WERI-Rb-1 (cell line): Measurements from ENCODE around the gene S100PBP.
"Not testable (repeated sequence)": the region's sequence is repeated elsewhere in the genome, so short reads cannot be mapped to it uniquely, and the experiment has no call there.

Experiments
- DNase-seq: peaks from one replicate; pipeline ENCODE4 v3.0.0-alpha.2; 2020
- H3K27ac ChIP-seq: fragments of 250-450 bp; sonication (Bioruptor Pico); 2 replicates; pipeline ENCODE4 v1.5.1; 2020; ENCODE audit warnings: mild to moderate bottlenecking, moderate library complexity
- H3K27me3 ChIP-seq: fragments of 250-450 bp; sonication (Bioruptor Pico); 2 replicates; pipeline ENCODE4 v1.5.1; 2021; ENCODE audit warnings: mild to moderate bottlenecking, low read depth, moderate library complexity; ENCODE audit not compliant: insufficient read depth, severe bottlenecking
- H3K36me3 ChIP-seq: fragments of 250-450 bp; sonication (Bioruptor Pico); 2 replicates; pipeline ENCODE4 v1.5.1; 2020; ENCODE audit warnings: mild to moderate bottlenecking, moderate library complexity
- H3K4me3 ChIP-seq: 2 replicates; pipeline ENCODE4 v1.5.1; 2011; ENCODE audit warnings: low read depth, mild to moderate bottlenecking, control low read depth, low read length
- H3K9me3 ChIP-seq: fragments of 250-450 bp; sonication (Bioruptor Pico); 2 replicates; pipeline ENCODE4 v1.5.1; 2021; ENCODE audit warnings: mild to moderate bottlenecking, moderate library complexity; ENCODE audit not compliant: severe bottlenecking
- CTCF ChIP-seq: IDR thresholded peaks from 2 replicates; pipeline ENCODE4 v1.5.1; 2011; ENCODE audit warnings: low read depth, mild to moderate bottlenecking, control low read depth, inconsistent platforms, low read length

Gene S100PBP

DNA sequence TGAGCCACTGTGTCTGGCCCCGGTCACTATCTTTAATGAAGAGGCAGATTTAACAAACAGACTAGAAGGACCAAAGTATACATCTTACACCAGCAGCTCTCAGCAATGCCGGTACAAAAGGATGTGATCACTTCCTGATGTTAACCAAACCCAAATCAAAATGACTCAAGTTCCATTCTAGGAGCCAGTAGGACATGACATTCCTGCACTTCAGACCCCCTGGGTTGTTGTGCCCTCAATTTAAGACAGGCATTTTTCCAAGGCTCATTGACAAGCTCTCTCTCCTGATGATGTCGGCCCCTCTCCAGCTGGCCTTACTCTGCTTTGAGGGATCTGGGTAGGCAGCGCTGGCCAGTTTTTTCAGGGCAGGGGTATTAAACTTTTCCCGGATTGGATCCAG lies 35.4 kb upstream of the S100PBP start:
- Histone ChIP-seq H3K4me3 (no peak overlapping the region), H3K36me3 (peaks cover 94% of the 10 kb centered on the region), H3K27me3 (no peaks in the 10 kb centered on the region), H3K9me3 (no peaks in the 10 kb centered on the region), H3K27ac (no peak overlapping the region)
- no peak for DNase-seq
- no peak for TF ChIP-seq CTCF

DNA sequence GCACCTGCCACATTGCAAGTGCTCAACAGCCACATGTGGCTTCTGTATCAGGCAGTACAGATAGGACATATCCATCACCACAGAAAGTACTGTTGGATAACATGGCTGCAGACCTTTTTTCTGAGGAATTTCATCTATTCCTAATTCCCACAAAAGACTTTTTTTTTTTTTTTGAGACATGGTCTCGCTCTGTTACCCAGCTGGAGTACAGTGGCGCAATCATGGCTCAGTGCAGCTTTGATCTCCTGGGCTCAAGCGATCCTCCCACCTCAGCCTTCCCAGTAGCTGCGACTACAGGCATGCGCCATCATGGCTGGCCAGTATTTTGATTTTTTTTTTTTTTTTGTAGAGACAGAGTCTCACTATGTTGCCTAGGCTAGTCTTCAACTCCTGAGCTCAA lies 33.6 kb upstream of the S100PBP start:
- H3K27me3 ChIP-seq: no peaks in the 10 kb centered on the region
- no peak overlapping the region for H3K4me3 ChIP-seq
- TF ChIP-seq CTCF: no peak
- peaks cover 96% of the 10 kb centered on the region for H3K36me3 ChIP-seq
- DNase-seq: no peak
- no peak overlapping the region for H3K27ac ChIP-seq
- H3K9me3 ChIP-seq: no peaks in the 10 kb centered on the region

DNA sequence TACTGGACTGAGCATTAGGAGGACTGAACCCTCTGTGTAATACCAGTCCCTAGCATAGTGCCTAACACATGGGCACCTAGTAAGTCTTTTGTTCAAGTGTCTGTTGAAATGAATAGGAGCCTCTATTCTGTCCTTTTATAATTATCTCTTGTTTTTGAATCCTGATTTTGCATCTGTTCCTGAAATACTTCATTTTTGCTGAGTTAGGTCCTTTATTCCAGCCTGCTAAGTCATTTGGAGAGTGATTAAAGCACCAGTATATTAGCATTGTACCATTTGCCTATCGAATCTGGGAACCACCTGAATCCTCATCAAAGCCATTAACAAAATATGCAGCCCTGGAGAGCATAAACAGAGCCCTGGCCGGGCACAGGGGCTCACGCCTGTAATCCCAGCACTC lies 32.6 kb upstream of the S100PBP start:
- Histone ChIP-seq H3K36me3 (peaks cover 96% of the 10 kb centered on the region), H3K4me3 (no peak overlapping the region), H3K9me3 (no peaks in the 10 kb centered on the region), H3K27me3 (no peaks in the 10 kb centered on the region), H3K27ac (no peak overlapping the region)
- no peak for DNase-seq
- no peak for TF ChIP-seq CTCF

DNA sequence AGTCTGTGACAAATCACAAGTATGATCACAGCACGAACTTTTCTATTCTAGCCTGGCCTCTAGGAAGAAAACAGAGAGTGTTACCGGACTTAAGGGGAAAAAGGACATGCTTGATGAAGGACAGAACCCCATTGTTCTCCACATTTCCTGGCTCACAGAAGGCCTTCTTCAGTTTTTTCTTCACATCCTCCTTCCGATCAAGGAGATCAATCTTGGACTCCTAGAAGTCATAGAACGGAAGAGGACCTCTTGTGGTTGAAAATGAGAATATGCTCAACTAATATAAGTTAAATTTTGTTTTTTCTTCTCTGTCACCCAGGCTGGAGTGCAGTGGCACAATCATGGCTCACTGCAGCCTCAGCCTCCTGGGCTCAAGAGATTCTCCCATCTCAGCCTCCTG lies 30.6 kb upstream of the S100PBP start:
- Histone ChIP-seq H3K27me3 (no peaks in the 10 kb centered on the region), H3K36me3 (peaks cover 90% of the 10 kb centered on the region), H3K27ac (no peak overlapping the region), H3K4me3 (no peak overlapping the region), H3K9me3 (no peaks in the 10 kb centered on the region)
- no peak for TF ChIP-seq CTCF
- no peak for DNase-seq

- not testable (repeated sequence) for H3K4me3 ChIP-seq, H3K27me3 ChIP-seq, H3K9me3 ChIP-seq, DNase-seq, H3K27ac ChIP-seq
- H3K36me3 ChIP-seq: peaks cover 90% of the 10 kb centered on the region
Measured at GRCh38 chr1:32789356-32789755, 28.1 kb upstream of the S100PBP start.

GRCh38 chr1:32791881-32792280 lies 25.6 kb upstream of the S100PBP start:
- H3K27me3 ChIP-seq: no peaks in the 10 kb centered on the region
- DNase-seq: no peak
- no peak for TF ChIP-seq CTCF
- H3K4me3 ChIP-seq: no peak overlapping the region
- H3K27ac ChIP-seq: no peak overlapping the region
- H3K36me3 ChIP-seq: peaks cover 87% of the 10 kb centered on the region
- H3K9me3 ChIP-seq: no peaks in the 10 kb centered on the region

- H3K27me3 ChIP-seq, H3K9me3 ChIP-seq, H3K27ac ChIP-seq, DNase-seq, H3K4me3 ChIP-seq: not testable (repeated sequence)
- H3K36me3 ChIP-seq: peaks cover 89% of the 10 kb centered on the region
Measured at GRCh38 chr1:32795763-32796162, 21.7 kb upstream of the S100PBP start.
